ENCODE results near the gene DYNC1I2. TPM values are rescaled to one million over a fixed set of nuclear protein-coding genes. Genes with fewer than 3 reads are reported as not detected.

The DYNC1I2 gene
- total and polyA plus RNA-seq, 2 experiments from 2014 or later, result 79.4 to 102 TPM

GRCh38 chr2:171778515-171778914, 91.2 kb downstream of the DYNC1I2 start (continued):
- TF ChIP-seq ZNF462 (CRISPR knock-in tag; IDR thresholded peaks at IDR 0.05), result no peak
- no peak for TF ChIP-seq CTCF (conservative IDR thresholded peaks at IDR 0.05; ENCODE audit: low read depth in 2 of 2)
- no peak for TF ChIP-seq STAT1 (IDR thresholded peaks at IDR 0.05; ENCODE audit: unreplicated experiment)
- TF ChIP-seq EZH2phosphoT487 (IDR thresholded peaks at IDR 0.05; ENCODE audit: unreplicated experiment), result no peak
- TF ChIP-seq ZNF331 (CRISPR knock-in tag; IDR thresholded peaks at IDR 0.05; ENCODE audit: low read depth), result no peak
- TF ChIP-seq ZNF114 (CRISPR knock-in tag; IDR thresholded peaks at IDR 0.05), result no peak
- TF ChIP-seq EZH2 (IDR thresholded peaks at IDR 0.05; ENCODE audit: low read depth, unreplicated experiment), result no peak
- TF ChIP-seq CREB1 (CRISPR knock-in tag; IDR thresholded peaks at IDR 0.05; ENCODE audit: low read depth), result no peak

GRCh38 chr2:171785450-171785849, 98.2 kb downstream of the DYNC1I2 start:
- DNase-seq (ENCODE audit: low spot score), result no peak
- Mint-ChIP-seq H3K27ac (no peak overlapping the region), H3K36me3 (ENCODE audit: low read depth) (peaks cover 40% of the 10 kb centered on the region; the same call in 2 of the 3 replicates), H3K27me3 (ENCODE audit: insufficient read depth, low read depth, poor library complexity) (no peaks in the 10 kb centered on the region), H3K4me1 (peaks cover 30% of the 10 kb centered on the region), H3K4me3 (no peak overlapping the region), H3K9me3 (no peaks in the 10 kb centered on the region; the same call in 2 of the 3 replicates)
- Histone ChIP-seq H4K20me1 (replicated peaks; ENCODE audit: insufficient read depth) (no peaks in the 10 kb centered on the region), H3K27ac (ENCODE audit: low read depth) (no peak overlapping the region), H3K9me2 (ENCODE audit: insufficient read depth) (no peaks in the 10 kb centered on the region), H3F3A (replicated peaks; ENCODE audit: low read depth) (no peaks in the 10 kb centered on the region), H3K36me3 (ENCODE audit: insufficient read depth) (no peaks in the 10 kb centered on the region), H3K4me3 (no peak overlapping the region), H2AFZ (no peak overlapping the region), H3K4me2 (no peak overlapping the region), H3K4me1 (ENCODE audit: insufficient read depth) (peaks cover 21% of the 10 kb centered on the region), H3K27me3 (ENCODE audit: insufficient read depth) (no peaks in the 10 kb centered on the region), H3K79me2 (replicated peaks; ENCODE audit: insufficient read depth) (no peaks in the 10 kb centered on the region)
- ATAC-seq, result no peak
- TF ChIP-seq EZH2phosphoT487 (IDR thresholded peaks at IDR 0.05; ENCODE audit: unreplicated experiment) (no peak), POLR2AphosphoS5 (IDR thresholded peaks at IDR 0.05; ENCODE audit: low read depth) (no peak), NANOG (IDR thresholded peaks at IDR 0.05; ENCODE audit: borderline replicate concordance) (no peak), CTCF (conservative IDR thresholded peaks at IDR 0.05; ENCODE audit: low read depth in 2 of 2) (no peak), ZNF331 (CRISPR knock-in tag; IDR thresholded peaks at IDR 0.05; ENCODE audit: low read depth) (no peak)

Measured in GM23338 (cell line).